Measurements from ENCODE around the gene KCNQ1.

The KCNQ1 gene

GRCh38 chr11:2780850-2781407, 336.1 kb downstream of the KCNQ1 start:
- DNase-seq (ENCODE audit: low read depth) = no peak

- DNase-seq (ENCODE audit: low read depth) = no peak
These were observed 336.8 kb downstream of the KCNQ1 start for GRCh38 chr11:2781408-2782274.

GRCh38 chr11:2782769-2783168, 338.0 kb downstream of the KCNQ1 start:
- no peak for DNase-seq (ENCODE audit: low read depth)

- DNase-seq (ENCODE audit: low read depth) = no peak
These were observed 338.8 kb downstream of the KCNQ1 start for GRCh38 chr11:2783536-2784082.

- no peak for DNase-seq (ENCODE audit: low read depth)
These were observed 343.0 kb downstream of the KCNQ1 start for GRCh38 chr11:2787816-2788167.

- DNase-seq (ENCODE audit: low read depth) = no peak
These were observed 343.6 kb downstream of the KCNQ1 start for GRCh38 chr11:2788168-2789071.

GRCh38 chr11:2789331-2789730, 344.5 kb downstream of the KCNQ1 start:
- DNase-seq (ENCODE audit: low read depth) = no peak

- DNase-seq (ENCODE audit: low read depth) = no peak
These were observed 345.2 kb downstream of the KCNQ1 start for GRCh38 chr11:2789791-2790567.

- DNase-seq (ENCODE audit: low read depth) = no peak
These were observed 345.7 kb downstream of the KCNQ1 start for GRCh38 chr11:2790568-2790921.

- no peak for DNase-seq (ENCODE audit: low read depth)
These were observed 346.3 kb downstream of the KCNQ1 start for GRCh38 chr11:2791139-2791520.

- no peak for DNase-seq (ENCODE audit: low read depth)
These were observed 346.9 kb downstream of the KCNQ1 start for GRCh38 chr11:2791521-2792380.

- DNase-seq (ENCODE audit: low read depth) = no peak
These were observed 347.8 kb downstream of the KCNQ1 start for GRCh38 chr11:2792381-2793250.

GRCh38 chr11:2793701-2794045, 348.9 kb downstream of the KCNQ1 start:
- DNase-seq (ENCODE audit: low read depth) = no peak

GRCh38 chr11:2794046-2794967, 349.5 kb downstream of the KCNQ1 start:
- no peak for DNase-seq (ENCODE audit: low read depth)

GRCh38 chr11:2794968-2795322, 350.1 kb downstream of the KCNQ1 start:
- DNase-seq (ENCODE audit: low read depth) = no peak

GRCh38 chr11:2795491-2795991, 350.7 kb downstream of the KCNQ1 start:
- no peak for DNase-seq (ENCODE audit: low read depth)

GRCh38 chr11:2796091-2796490, 351.3 kb downstream of the KCNQ1 start:
- no peak for DNase-seq (ENCODE audit: low read depth)

- DNase-seq (ENCODE audit: low read depth) = no peak
These were observed 351.8 kb downstream of the KCNQ1 start for GRCh38 chr11:2796508-2797113.
